ENCODE measurements around the gene C1QC.

The C1QC gene

DNA sequence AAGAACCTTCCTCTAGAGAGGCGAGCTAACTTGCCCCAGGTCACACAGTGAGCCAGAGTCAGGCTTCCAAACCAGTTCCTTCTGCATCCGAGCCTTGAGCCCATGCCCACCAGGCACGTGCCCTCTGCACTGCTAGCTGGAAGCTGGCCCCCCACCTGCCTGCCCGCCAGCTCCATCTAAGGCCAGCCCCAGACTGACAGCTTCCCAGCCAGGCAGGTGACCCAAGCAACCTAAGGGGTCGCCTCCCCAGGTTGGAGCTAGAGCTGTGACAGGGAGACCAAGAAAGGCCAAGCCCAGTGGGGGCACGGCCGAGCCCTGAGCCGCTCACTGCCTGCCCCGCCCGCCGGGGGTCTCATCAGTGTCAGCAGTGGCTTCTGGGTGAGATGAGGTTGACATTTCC lies 26.9 kb upstream of the C1QC start:
- peaks cover 44% of the 10 kb centered on the region for H3K4me1 ChIP-seq
- H4K20me1 ChIP-seq: peaks cover 47% of the 10 kb centered on the region; the same call in 1 of the 2 replicates
- H3K9ac ChIP-seq: no peak overlapping the region
- H3K36me3 ChIP-seq: no peaks in the 10 kb centered on the region
- H3K9me3 ChIP-seq: no peaks in the 10 kb centered on the region
- no peak for TF ChIP-seq Cebpa-rat (IDR thresholded peaks at IDR 0.05)
- peak overlapping the region; percentile 47 for H3K4me2 ChIP-seq
- H3K4me3 ChIP-seq: no peak overlapping the region
- peaks cover 10% of the 10 kb centered on the region; the same call in 1 of the 2 replicates for H3K27me3 ChIP-seq
- no peak overlapping the region for H3K27ac ChIP-seq

DNA sequence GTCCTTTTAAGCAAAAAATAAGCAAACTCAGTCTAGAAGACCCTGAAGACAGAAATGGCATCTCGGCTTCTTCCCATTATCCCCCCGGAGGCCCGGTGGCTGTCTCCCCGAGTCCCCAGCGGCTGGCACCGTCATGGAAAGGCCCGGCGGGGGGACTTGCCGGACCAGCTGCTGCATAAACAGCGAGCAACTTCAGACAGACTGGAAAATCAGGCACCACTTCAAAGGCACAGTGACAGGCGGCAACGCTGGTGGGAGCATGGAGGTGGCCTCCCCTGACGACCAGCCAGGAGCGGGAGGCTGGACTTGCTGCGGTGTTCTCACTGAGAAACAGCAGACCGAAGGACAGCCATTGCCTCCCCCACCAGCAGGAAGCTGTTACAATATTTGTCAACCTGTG lies 25.4 kb upstream of the C1QC start:
- Histone ChIP-seq H3K4me1 (peaks cover 44% of the 10 kb centered on the region), H3K4me2 (peak overlapping the region; percentile 81), H3K9ac (no peak overlapping the region), H3K36me3 (no peaks in the 10 kb centered on the region), H3K27me3 (peaks cover 8% of the 10 kb centered on the region; the same call in 1 of the 2 replicates), H3K27ac (no peak overlapping the region), H3K4me3 (no peak overlapping the region), H3K9me3 (no peaks in the 10 kb centered on the region), H4K20me1 (peaks cover 32% of the 10 kb centered on the region; the same call in 1 of the 2 replicates)
- TF ChIP-seq Cebpa-rat (IDR thresholded peaks at IDR 0.05): no peak

DNA sequence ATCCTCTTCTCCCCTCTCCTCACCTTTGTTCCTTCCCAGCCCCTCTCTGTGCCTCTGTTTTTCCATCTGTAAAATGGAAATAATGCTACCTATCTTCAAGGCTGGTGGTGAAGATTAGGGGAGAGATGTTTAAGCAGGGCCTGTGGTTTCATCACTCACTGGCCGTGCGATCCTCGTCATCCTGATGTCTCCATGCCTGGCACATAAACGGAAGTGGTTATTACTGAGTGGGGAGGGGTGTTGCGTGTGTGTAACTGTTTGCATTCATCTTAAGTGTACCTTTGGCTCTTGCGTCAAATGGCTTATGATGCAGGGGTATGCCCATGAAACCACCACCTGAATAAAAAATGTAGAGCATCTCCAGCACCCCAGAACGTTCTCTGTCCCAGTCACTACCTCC lies 24.2 kb upstream of the C1QC start:
- Histone ChIP-seq H3K4me2 (peak overlapping the region; percentile 81), H3K36me3 (no peaks in the 10 kb centered on the region), H3K4me1 (peaks cover 44% of the 10 kb centered on the region), H3K27me3 (no peaks in the 10 kb centered on the region), H3K9ac (no peak overlapping the region), H3K27ac (no peak overlapping the region; the same call in 1 of the 2 replicates), H3K9me3 (no peaks in the 10 kb centered on the region), H3K4me3 (no peak overlapping the region), H4K20me1 (peaks cover 20% of the 10 kb centered on the region; the same call in 1 of the 2 replicates)
- 0 out of 2 replicates have a peak, but pooled peaks have one; percentile 16 for TF ChIP-seq Cebpa-rat (IDR thresholded peaks at IDR 0.05)

DNA sequence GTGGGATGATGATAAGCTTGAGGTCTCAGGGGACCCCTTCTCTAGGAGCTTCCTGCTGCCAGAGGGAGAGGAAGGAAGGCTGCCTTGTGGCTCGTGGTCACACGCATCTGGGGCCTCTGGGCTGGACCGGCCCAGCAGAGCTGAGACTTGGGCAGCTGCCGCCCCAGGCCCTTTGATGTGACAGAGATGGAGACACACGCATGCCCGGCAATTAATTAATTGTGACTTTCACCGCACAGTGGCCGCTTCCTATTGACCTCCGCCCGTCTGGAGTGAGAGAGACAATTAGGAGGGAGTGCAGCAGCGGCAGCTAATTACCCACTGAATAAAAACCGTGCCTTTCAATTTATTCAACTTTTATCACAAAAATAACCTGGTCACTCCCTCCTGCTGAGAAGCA lies 23.6 kb upstream of the C1QC start:
- Histone ChIP-seq H3K27me3 (no peaks in the 10 kb centered on the region), H3K4me1 (peaks cover 44% of the 10 kb centered on the region), H3K27ac (no peak overlapping the region; the same call in 1 of the 2 replicates), H3K4me3 (no peak overlapping the region), H3K36me3 (no peaks in the 10 kb centered on the region), H3K9me3 (no peaks in the 10 kb centered on the region), H4K20me1 (peaks cover 17% of the 10 kb centered on the region; the same call in 1 of the 2 replicates), H3K4me2 (peak overlapping the region; percentile 81), H3K9ac (no peak overlapping the region)
- no peak for TF ChIP-seq Cebpa-rat (IDR thresholded peaks at IDR 0.05)

DNA sequence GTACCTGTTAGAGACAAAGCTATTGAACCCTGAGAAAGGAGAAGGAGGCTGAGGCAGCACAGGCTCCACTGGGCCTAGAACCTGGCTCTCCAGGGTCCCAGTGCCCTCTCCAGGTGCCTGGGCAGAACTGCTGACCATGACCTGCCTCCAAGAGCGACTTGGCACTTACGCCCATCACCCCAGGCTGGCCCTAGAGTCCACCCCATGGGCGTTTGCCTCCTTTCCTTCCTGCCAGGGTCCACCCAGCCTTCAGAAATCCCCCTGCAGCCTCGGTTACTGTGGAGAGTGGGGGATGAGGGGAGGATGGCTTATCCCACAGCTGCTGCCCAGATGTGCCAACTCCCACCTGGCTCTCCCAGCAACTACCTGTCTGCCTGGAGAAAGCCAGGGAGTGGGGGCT lies 21.7 kb upstream of the C1QC start:
- H3K9me3 ChIP-seq: no peaks in the 10 kb centered on the region
- no peak overlapping the region for H3K4me2 ChIP-seq
- TF ChIP-seq Cebpa-rat (IDR thresholded peaks at IDR 0.05): no peak
- H3K27ac ChIP-seq: no peak overlapping the region
- H4K20me1 ChIP-seq: peaks cover 9% of the 10 kb centered on the region; the same call in 1 of the 2 replicates
- no peaks in the 10 kb centered on the region for H3K27me3 ChIP-seq
- H3K4me1 ChIP-seq: peaks cover 36% of the 10 kb centered on the region
- no peak overlapping the region for H3K4me3 ChIP-seq
- H3K9ac ChIP-seq: no peak overlapping the region
- no peaks in the 10 kb centered on the region for H3K36me3 ChIP-seq

DNA sequence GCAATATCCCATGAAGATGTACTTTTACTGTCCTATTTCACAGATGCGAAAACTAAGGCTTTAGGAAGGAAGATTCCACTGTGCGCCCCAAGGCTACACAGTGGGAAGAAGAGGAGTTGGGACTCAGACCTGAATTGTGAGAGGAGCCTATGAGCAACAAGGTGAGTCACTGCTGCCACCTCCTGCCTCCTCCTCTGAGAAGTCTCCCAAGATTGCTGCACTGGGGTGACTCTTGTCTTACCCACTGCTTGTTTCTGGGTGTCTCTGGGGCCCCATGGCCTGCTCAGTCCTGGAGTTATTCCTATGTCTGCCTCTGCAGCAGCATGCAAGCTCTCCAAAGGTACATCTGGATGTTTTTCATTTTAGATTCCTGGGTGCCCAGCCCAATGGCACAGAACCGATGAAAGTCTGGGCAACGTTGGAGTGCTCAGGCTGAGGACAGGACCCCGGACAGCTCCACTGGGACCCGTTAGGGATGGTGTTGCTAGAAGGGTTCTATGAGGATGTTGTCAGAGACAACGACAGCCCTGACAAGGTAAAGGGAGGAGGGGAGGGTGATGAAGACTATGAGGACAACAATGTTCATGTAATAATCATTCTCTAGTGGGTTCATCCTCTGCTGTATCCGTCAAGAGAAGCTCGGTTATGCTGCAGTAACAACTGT lies 18.0 kb upstream of the C1QC start:
- Histone ChIP-seq H3K27me3 (no peaks in the 10 kb centered on the region), H4K20me1 (no peaks in the 10 kb centered on the region), H3K36me3 (no peaks in the 10 kb centered on the region), H3K9me3 (no peaks in the 10 kb centered on the region), H3K9ac (no peak overlapping the region), H3K4me2 (no peak overlapping the region), H3K4me3 (no peak overlapping the region), H3K27ac (no peak overlapping the region), H3K4me1 (peaks cover under 1% of the 10 kb centered on the region)
- no peak for TF ChIP-seq Cebpa-rat (IDR thresholded peaks at IDR 0.05)

DNA sequence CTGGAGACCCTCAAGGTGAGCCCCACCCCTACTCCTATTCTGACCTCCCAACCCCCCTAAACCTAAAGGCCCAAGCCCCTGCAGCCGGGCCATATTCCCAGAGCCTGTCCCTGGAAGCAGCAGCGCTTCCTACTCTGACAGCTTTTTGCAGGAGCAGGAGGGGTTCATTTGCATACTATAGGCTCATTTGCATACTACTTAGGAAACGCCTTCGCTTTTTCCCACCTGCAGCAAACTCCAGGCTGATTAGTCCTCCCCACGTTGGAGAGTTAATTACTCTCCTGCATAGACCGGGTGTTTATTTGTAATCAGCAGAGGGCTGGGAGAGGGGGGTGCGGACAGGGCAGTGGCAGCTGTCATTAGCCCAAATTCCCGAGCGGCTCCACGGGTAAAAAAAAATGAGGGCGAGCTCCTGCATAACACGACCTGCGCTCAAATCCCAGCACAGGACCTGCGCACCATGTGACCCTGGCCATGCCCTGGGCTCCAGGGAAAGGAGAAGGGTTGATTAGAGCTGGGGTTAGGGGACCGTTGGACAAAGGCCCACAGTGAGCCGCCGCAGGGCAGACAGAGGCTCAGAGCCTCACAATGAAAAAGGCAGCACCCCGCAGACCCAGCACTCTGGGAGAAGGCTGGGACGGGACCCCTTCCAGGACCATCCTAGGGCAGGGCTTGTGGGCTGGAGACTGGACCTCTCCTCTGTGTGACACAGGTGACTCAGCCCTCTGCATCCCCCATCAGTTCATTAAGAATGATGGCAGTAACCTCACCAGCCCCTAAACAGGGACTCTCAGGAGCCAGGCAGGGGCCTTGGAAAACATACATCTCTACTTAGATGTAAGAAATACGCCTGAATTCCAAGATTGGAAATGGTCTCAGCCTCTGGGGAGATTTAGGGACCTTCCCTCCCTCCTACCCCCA lies 16.9 kb upstream of the C1QC start:
- no peak for TF ChIP-seq Cebpa-rat (IDR thresholded peaks at IDR 0.05)
- H3K9ac ChIP-seq: no peak overlapping the region
- no peak overlapping the region for H3K27ac ChIP-seq
- no peak overlapping the region for H3K4me2 ChIP-seq
- H3K4me1 ChIP-seq: no peaks in the 10 kb centered on the region
- no peaks in the 10 kb centered on the region for H4K20me1 ChIP-seq
- no peak overlapping the region for H3K4me3 ChIP-seq
- H3K9me3 ChIP-seq: no peaks in the 10 kb centered on the region
- no peaks in the 10 kb centered on the region for H3K36me3 ChIP-seq
- no peaks in the 10 kb centered on the region for H3K27me3 ChIP-seq

DNA sequence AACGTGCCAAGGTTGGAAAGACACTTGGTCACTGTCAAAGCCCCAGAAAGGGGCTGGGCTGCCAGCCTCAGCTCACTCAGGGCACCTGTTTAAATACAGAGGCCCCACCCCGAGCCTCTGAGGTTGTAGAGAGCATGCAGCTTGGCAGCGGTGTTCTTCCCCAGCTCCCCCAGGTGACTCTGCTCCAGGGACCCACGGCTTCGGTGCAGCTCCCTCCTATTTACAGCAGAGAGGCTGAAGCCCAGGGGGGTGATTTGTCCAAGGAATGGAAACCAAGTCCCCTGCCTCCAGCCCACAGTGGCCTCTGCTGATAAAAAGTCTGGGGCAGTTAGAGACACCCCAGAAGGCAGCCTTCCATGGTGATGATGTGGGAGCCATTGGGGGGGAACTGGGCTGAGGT lies 16.1 kb upstream of the C1QC start:
- no peak overlapping the region for H3K4me3 ChIP-seq
- TF ChIP-seq Cebpa-rat (IDR thresholded peaks at IDR 0.05): no peak
- no peak overlapping the region for H3K4me2 ChIP-seq
- H3K36me3 ChIP-seq: no peaks in the 10 kb centered on the region
- H3K9ac ChIP-seq: no peak overlapping the region
- H3K27me3 ChIP-seq: no peaks in the 10 kb centered on the region
- H3K27ac ChIP-seq: no peak overlapping the region
- H4K20me1 ChIP-seq: no peaks in the 10 kb centered on the region
- H3K9me3 ChIP-seq: no peaks in the 10 kb centered on the region
- H3K4me1 ChIP-seq: no peaks in the 10 kb centered on the region

DNA sequence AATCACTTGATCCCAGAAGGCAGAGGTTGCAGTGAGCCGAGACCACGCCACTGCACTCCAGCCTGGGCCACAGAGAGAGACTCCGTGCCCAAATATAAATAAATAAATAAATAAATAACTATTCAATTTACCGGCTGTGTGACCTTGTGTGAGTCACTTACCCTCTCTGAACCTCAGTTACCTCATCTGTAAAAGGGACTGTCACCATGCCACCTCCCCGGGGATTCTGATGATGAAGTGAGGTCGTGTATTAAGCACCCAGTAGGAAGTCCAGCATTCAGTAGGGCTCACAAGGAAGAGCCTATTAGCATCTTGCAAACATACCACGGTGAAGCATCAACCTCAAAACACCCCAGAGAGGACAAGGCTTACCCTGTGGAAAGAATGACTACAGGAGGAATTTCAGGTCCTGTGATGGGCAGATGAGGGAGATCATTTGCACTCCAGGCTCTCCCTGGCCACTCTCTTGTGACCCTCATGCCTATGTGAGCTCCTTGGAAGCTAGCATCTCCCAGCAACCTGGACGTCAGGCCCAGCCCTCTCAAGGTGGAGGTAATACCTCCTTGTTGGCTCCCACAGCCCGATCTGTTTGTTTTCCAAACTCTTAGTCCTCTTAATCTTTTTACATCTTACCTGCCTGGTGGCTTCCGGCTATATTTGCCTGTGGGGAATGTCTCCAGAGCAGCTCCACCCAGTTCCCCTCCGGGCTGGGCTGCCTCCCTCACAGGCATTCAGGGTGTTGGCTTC lies 14.6 kb upstream of the C1QC start:
- Histone ChIP-seq H4K20me1 (no peaks in the 10 kb centered on the region), H3K4me3 (no peak overlapping the region), H3K9ac (no peak overlapping the region), H3K36me3 (no peaks in the 10 kb centered on the region), H3K27ac (no peak overlapping the region), H3K4me2 (no peak overlapping the region), H3K27me3 (no peaks in the 10 kb centered on the region), H3K4me1 (peaks cover 7% of the 10 kb centered on the region), H3K9me3 (no peaks in the 10 kb centered on the region)
- no peak for TF ChIP-seq Cebpa-rat (IDR thresholded peaks at IDR 0.05)

Measured in BLaER1 (cell line).